Eye (tissue), 1 donor: ENCODE data around the gene ITPK1.

Experiments used
- DNase-seq: peaks from one replicate; pipeline ENCODE4 v3.0.0-alpha.2; 2015

ITPK1 gene

GRCh38 chr14:92945544-92945943 lies 170.2 kb downstream of the ITPK1 start:
- no peak for DNase-seq

GRCh38 chr14:92944976-92945375 lies 170.7 kb downstream of the ITPK1 start:
- no peak for DNase-seq

GRCh38 chr14:92943855-92944570 lies 171.7 kb downstream of the ITPK1 start:
- no peak for DNase-seq

GRCh38 chr14:92942976-92943710 lies 172.6 kb downstream of the ITPK1 start:
- no peak for DNase-seq

- no peak for DNase-seq
Measured at GRCh38 chr14:92942576-92942975, 173.1 kb downstream of the ITPK1 start.

- DNase-seq: no peak
Measured at GRCh38 chr14:92942136-92942535, 173.6 kb downstream of the ITPK1 start.

- no peak for DNase-seq
Measured at GRCh38 chr14:92941531-92941930, 174.2 kb downstream of the ITPK1 start.

GRCh38 chr14:92940543-92940942 lies 175.2 kb downstream of the ITPK1 start:
- DNase-seq: no peak

GRCh38 chr14:92939699-92940098 lies 176.0 kb downstream of the ITPK1 start:
- DNase-seq: no peak

GRCh38 chr14:92938890-92939671 lies 176.6 kb downstream of the ITPK1 start:
- DNase-seq: no peak

GRCh38 chr14:92938235-92938875 lies 177.4 kb downstream of the ITPK1 start:
- no peak for DNase-seq

GRCh38 chr14:92937051-92937937 lies 178.4 kb downstream of the ITPK1 start:
- no peak for DNase-seq

GRCh38 chr14:92936085-92936484 lies 179.6 kb downstream of the ITPK1 start:
- DNase-seq: no peak

GRCh38 chr14:92935446-92935845 lies 180.3 kb downstream of the ITPK1 start:
- no peak for DNase-seq

- DNase-seq: no peak
Measured at GRCh38 chr14:92934196-92935085, 181.3 kb downstream of the ITPK1 start.

- DNase-seq: no peak
Measured at GRCh38 chr14:92933481-92933880, 182.2 kb downstream of the ITPK1 start.

GRCh38 chr14:92932448-92933395 lies 183.0 kb downstream of the ITPK1 start:
- no peak for DNase-seq

GRCh38 chr14:92931681-92932447 lies 183.9 kb downstream of the ITPK1 start:
- DNase-seq: no peak
